IMR-90 (cell line): Measurements from ENCODE around the gene DUOX1. TPM values are rescaled to one million over a fixed set of nuclear protein-coding genes. Genes with fewer than 3 reads are reported as not detected.

Experiments used
- ATAC-seq: fragments of 200-7000 bp; cut with Tn5 transposase; 2 replicates; pipeline ENCODE4 v1.9.1; 2020; ENCODE audit warnings: low read depth, mild to moderate bottlenecking, moderate library complexity
- BruUV-seq: library from RNA; stranded (reverse); fragments of 400-500 nt; replicated peaks from 2 replicates; lab custom pipeline; 2021; lab: Mats Ljungman, UMichigan
- CTCF ChIA-PET: fragments of 300-600 bp; formaldehyde crosslinking; extraction: SDS; loops from one replicate; lab custom pipeline; 2021; ENCODE audit warnings: antibody characterized with exemption; lab: Yijun Ruan, JAX
- POLR2A ChIA-PET: fragments of 300-600 bp; sonication (Branson Sonifier 250); formaldehyde crosslinking; loops from one replicate; lab custom pipeline; 2022; ENCODE audit warnings: antibody characterized with exemption; ENCODE audit not compliant: unreplicated experiment; lab: Charles Lee
- DNase-seq: peaks from one replicate; pipeline ENCODE4 v3.0.0; 2013
- H2AFZ ChIP-seq: replicated peaks from 2 replicates; pipeline ENCODE3; 2013; ENCODE audit warnings: low read length, mild to moderate bottlenecking; ENCODE audit not compliant: poor library complexity
- H2AK5ac ChIP-seq: 2 replicates; pipeline ENCODE4 v1.6.1; 2013; ENCODE audit warnings: low read depth, low read length, inconsistent platforms
- H2AK9ac ChIP-seq: replicated peaks from 2 replicates; pipeline ENCODE3; 2013; ENCODE audit warnings: mild to moderate bottlenecking, low read depth, low read length, moderate library complexity; ENCODE audit not compliant: poor library complexity
- H2BK120ac ChIP-seq: 2 replicates; pipeline ENCODE4 v1.6.1; 2013; ENCODE audit warnings: low read depth, low read length, inconsistent platforms
- H2BK15ac ChIP-seq: 3 replicates; pipeline ENCODE4 v1.6.1; 2013; ENCODE audit warnings: low read depth, low read length, inconsistent platforms
- H2BK20ac ChIP-seq: 2 replicates; pipeline ENCODE4 v1.6.1; 2013; ENCODE audit warnings: low read depth, mild to moderate bottlenecking, inconsistent platforms, low read length, moderate library complexity
- H2BK5ac ChIP-seq: 2 replicates; pipeline ENCODE4 v1.6.1; 2013; ENCODE audit warnings: mild to moderate bottlenecking, low read depth, low read length, inconsistent platforms; ENCODE audit not compliant: poor library complexity, severe bottlenecking
- H3K14ac ChIP-seq: replicated peaks from 2 replicates; pipeline ENCODE4 v1.6.1; 2013; ENCODE audit warnings: low read depth, low read length, inconsistent platforms
- H3K18ac ChIP-seq: 2 replicates; pipeline ENCODE4 v1.6.1; 2013; ENCODE audit warnings: low read depth, low read length, control low read depth
- H3K23ac ChIP-seq: 2 replicates; pipeline ENCODE4 v1.6.1; 2013; ENCODE audit warnings: low read depth, low read length, inconsistent platforms
- H3K27ac ChIP-seq: 2 replicates; pipeline ENCODE4 v1.5.1; 2013; ENCODE audit warnings: mild to moderate bottlenecking, control low read depth, low read length; ENCODE audit not compliant: insufficient read depth
- H3K27me3 ChIP-seq: 2 replicates; pipeline ENCODE4 v1.6.1; 2013; ENCODE audit warnings: low read length; ENCODE audit not compliant: control insufficient read depth, insufficient read depth
- H3K36me3 ChIP-seq: 2 replicates; pipeline ENCODE4 v1.6.1; 2013; ENCODE audit warnings: low read length, mixed read lengths; ENCODE audit not compliant: control insufficient read depth, insufficient read depth
- H3K4ac ChIP-seq: 2 replicates; pipeline ENCODE4 v1.6.1; 2013; ENCODE audit warnings: low read depth, low read length, inconsistent platforms
- H3K4me1 ChIP-seq: 2 replicates; pipeline ENCODE4 v1.6.1; 2013; ENCODE audit warnings: low read length, mixed read lengths; ENCODE audit not compliant: control insufficient read depth, insufficient read depth
- H3K4me2 ChIP-seq: 2 replicates; pipeline ENCODE4 v1.6.1; 2013; ENCODE audit warnings: low read depth, mild to moderate bottlenecking, control low read depth, low read length, moderate library complexity
- H3K4me3 ChIP-seq: 2 replicates; pipeline ENCODE4 v1.5.1; 2013; ENCODE audit warnings: low read depth, mild to moderate bottlenecking, control low read depth, low read length, moderate library complexity; ENCODE audit not compliant: insufficient read depth
- H3K56ac ChIP-seq: 2 replicates; pipeline ENCODE4 v1.6.1; 2013; ENCODE audit warnings: low read length, inconsistent platforms; ENCODE audit not compliant: insufficient read depth; ENCODE audit errors: extremely low read depth
- H3K79me1 ChIP-seq, 2 experiments: 2 replicates each; pipeline ENCODE4 v1.6.1; 2013; ENCODE audit warnings: low read length in 2 of 2, inconsistent platforms in 1 of 2, low read depth in 1 of 2
- H3K9ac ChIP-seq: 2 replicates; pipeline ENCODE4 v1.6.1; 2013; ENCODE audit warnings: low read depth, low read length, control low read depth
- H3K9me1 ChIP-seq: 2 replicates; pipeline ENCODE4 v1.6.1; 2013; ENCODE audit warnings: low read length, inconsistent platforms; ENCODE audit not compliant: insufficient read depth
- H3K9me3 ChIP-seq: 2 replicates; pipeline ENCODE4 v1.6.1; 2013; ENCODE audit warnings: low read length; ENCODE audit not compliant: control insufficient read depth, insufficient read depth
- H4K20me1 ChIP-seq: 2 replicates; pipeline ENCODE4 v1.6.1; 2013; ENCODE audit warnings: low read length, inconsistent platforms; ENCODE audit not compliant: insufficient read depth
- H4K5ac ChIP-seq: 2 replicates; pipeline ENCODE4 v1.6.1; 2013; ENCODE audit warnings: mild to moderate bottlenecking, low read depth, low read length, control low read depth
- H4K8ac ChIP-seq, 2 experiments: 2 replicates each; pipeline ENCODE4 v1.6.1; 2013; ENCODE audit warnings: low read depth in 2 of 2, low read length in 2 of 2, control low read depth in 1 of 2, inconsistent platforms in 1 of 2
- H4K91ac ChIP-seq: 2 replicates; pipeline ENCODE4 v1.6.1; 2013; ENCODE audit warnings: low read depth, low read length, inconsistent platforms; ENCODE audit not compliant: insufficient read depth
- BHLHE40 ChIP-seq: fragments of 150-350 bp; IDR thresholded peaks from 2 replicates; pipeline ENCODE4 v1.6.1; 2016; ENCODE audit warnings: mild to moderate bottlenecking, low read depth, low read length
- CEBPB ChIP-seq: IDR thresholded peaks from 2 replicates; pipeline ENCODE4 v1.6.1; 2012; ENCODE audit warnings: low read depth, low read length, improper control_type of control experiment
- FOS ChIP-seq: fragments of 150-350 bp; IDR thresholded peaks from 2 replicates; pipeline ENCODE4 v1.6.1; 2016; ENCODE audit warnings: low read depth, low read length
- MAZ ChIP-seq: IDR thresholded peaks from 2 replicates; pipeline ENCODE4 v1.6.1; 2012; ENCODE audit warnings: low read depth, mild to moderate bottlenecking, low read length, improper control_type of control experiment, moderate library complexity, borderline replicate concordance
- MXI1 ChIP-seq: IDR thresholded peaks from 2 replicates; pipeline ENCODE4 v1.6.1; 2012; ENCODE audit warnings: low read depth, mild to moderate bottlenecking, low read length, moderate library complexity, borderline replicate concordance
- NFE2L2 ChIP-seq: fragments of 150-350 bp; IDR thresholded peaks from 2 replicates; pipeline ENCODE4 v1.6.1; 2016; ENCODE audit warnings: low read depth, mild to moderate bottlenecking, low read length
- POLR2A ChIP-seq: IDR thresholded peaks from 2 replicates; pipeline ENCODE4 v1.6.1; 2012; ENCODE audit warnings: mild to moderate bottlenecking, low read depth, low read length
- RAD21 ChIP-seq: IDR thresholded peaks from 2 replicates; pipeline ENCODE4 v1.6.1; 2012; ENCODE audit warnings: low read length, improper control_type of control experiment
- RCOR1 ChIP-seq: IDR thresholded peaks from 2 replicates; pipeline ENCODE4 v1.6.1; 2012; ENCODE audit warnings: mild to moderate bottlenecking, low read length, improper control_type of control experiment; ENCODE audit not compliant: insufficient replicate concordance
- RFX5 ChIP-seq: IDR thresholded peaks from 2 replicates; pipeline ENCODE4 v1.8.0; 2012; ENCODE audit warnings: low read depth, mild to moderate bottlenecking, low read length, moderate library complexity
- SMC3 ChIP-seq: fragments of 150-350 bp; IDR thresholded peaks from 2 replicates; pipeline ENCODE4 v1.6.1; 2016; ENCODE audit warnings: low read depth, mild to moderate bottlenecking, antibody characterized with exemption, low read length, moderate library complexity
- whole genome bisulfite sequencing, 2 experiments: methylation state at CpG; one replicate each; pipeline versions ENCODE4 v1.1.5 to v1.1.7; 2013; ENCODE audit warnings: missing lambda C conversion rate in 2 of 2; ENCODE audit not compliant: insufficient read length in 1 of 2; ENCODE audit errors: extremely low coverage in 2 of 2; 5-methylcytosine and 5-hydroxymethylcytosine counted together
- dilution Hi-C: fragments of 300-500 bp; cut with HindIII; formaldehyde crosslinking; loops from one replicate; pipeline ENCODE4 v1.14.3; 2018; ENCODE audit warnings: low sequenced_read_pairs; ENCODE audit not compliant: unreplicated experiment
- in situ Hi-C: fragments of 300-500 bp; cut with MboI; formaldehyde crosslinking; loops from 3 replicates; pipeline ENCODE4 v1.14.3; 2019; ENCODE audit warnings: low sequenced_read_pairs, inconsistent platforms, mixed read lengths
- intact Hi-C: fragments of 100-400 bp; cut with micrococcal nuclease; formaldehyde crosslinking; loops from 2 replicates; pipeline ENCODE4 v1.10.0; 2022
- polyA plus RNA-seq, 3 experiments: library from polyadenylated mRNA; depleted of rRNA; stranded (reverse); fragments of >200 nt; gene quantifications; 2 replicates each; pipeline ENCODE4 v1.2.3, GENCODE V29; 2012; ENCODE audit warnings: low replicate concordance in 1 of 3
- total RNA-seq: library from RNA; depleted of rRNA; stranded (reverse); fragments of >200 nt; gene quantifications from 2 replicates; pipeline ENCODE4 v1.2.3, GENCODE V29; 2012
- TF ChIP-seq, protein P1 (sequence below): fragments of 150-350 bp; IDR thresholded peaks from 2 replicates; pipeline ENCODE4 v1.6.1; 2016; ENCODE audit warnings: low read depth, mild to moderate bottlenecking, low read length, moderate library complexity, borderline replicate concordance
- TF ChIP-seq, protein P2 (sequence below): fragments of 150-350 bp; IDR thresholded peaks from 2 replicates; pipeline ENCODE4 v1.6.1; 2017; ENCODE audit warnings: mild to moderate bottlenecking, antibody characterized with exemption, low read length, low read depth
- TF ChIP-seq, protein P3 (sequence below): conservative IDR thresholded peaks from 2 replicates; pipeline ENCODE4 v1.5.1; 2012; ENCODE audit warnings: mild to moderate bottlenecking, low read depth, low read length, improper control_type of control experiment

Gene DUOX1
- total and polyA plus RNA-seq, 2 of the 4 experiments (the other 2 are of a cell fraction): not detected

DNA sequence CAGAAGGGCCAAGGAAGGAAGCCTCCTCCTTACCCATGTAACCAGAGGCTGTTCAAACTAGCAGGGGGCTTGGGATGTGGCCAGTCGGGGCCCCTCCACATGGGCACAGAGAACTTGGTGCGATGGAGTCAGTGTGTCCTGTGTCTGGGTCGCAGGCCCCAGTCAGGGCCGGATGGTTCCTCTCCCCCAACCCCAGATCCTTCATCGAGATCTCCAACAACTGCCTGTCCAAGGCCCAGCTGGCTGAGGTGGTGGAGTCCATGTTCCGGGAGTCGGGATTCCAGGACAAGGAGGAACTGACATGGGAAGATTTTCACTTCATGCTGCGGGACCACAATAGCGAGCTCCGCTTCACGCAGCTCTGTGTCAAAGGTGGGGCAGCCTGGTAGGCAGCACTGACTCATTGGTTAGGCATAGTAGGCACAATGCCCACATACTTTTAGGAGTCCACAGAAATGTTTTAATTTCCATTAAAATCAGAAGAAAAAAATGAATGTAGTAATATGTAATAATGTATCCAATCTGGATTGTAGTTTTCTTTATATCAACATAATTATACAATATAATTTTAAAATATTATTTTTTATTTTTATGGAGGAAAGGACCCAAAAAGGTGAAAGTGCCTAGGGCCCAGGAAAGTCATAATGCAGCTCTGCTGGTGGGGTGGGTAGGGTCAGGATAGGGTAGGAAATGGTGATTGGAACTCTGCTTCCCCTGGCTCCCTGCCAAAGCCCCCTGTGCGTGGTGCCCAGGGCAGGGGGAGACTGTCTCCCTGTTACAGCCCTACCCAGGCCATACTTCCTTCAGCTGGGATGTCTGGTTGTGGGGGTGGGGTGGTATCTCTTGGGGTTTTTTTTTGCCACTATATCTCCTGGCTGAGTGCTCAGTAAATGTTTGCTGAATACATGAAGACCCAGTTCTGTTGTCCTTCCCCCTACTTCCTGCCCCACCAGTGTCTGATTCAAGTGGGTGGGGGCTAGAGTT lies 18.6 kb downstream of the DUOX1 start:
- WGBS, 2 experiments: no CpG with 5 or more reads among the region's 12 CpGs
- Histone ChIP-seq H4K5ac (no peak overlapping the region), H3K27me3 (peaks cover 9% of the 10 kb centered on the region; the same call in 1 of the 2 replicates), H3K79me1 (no peaks in the 10 kb centered on the region), H2BK15ac (no peak overlapping the region), H2BK120ac (no peak overlapping the region), H3K14ac (no peak overlapping the region), H3K56ac (no peak overlapping the region), H4K8ac (no peak overlapping the region), H3K9me3 (no peaks in the 10 kb centered on the region), H3K4ac (no peak overlapping the region), H4K20me1 (no peaks in the 10 kb centered on the region), H3K4me1 (no peaks in the 10 kb centered on the region; the same call in 1 of the 2 replicates), H2AFZ (no peak overlapping the region), H3K18ac (no peak overlapping the region), H2BK20ac (no peak overlapping the region), H3K27ac (no peak overlapping the region), H3K9ac (no peak overlapping the region), H4K91ac (no peak overlapping the region), H3K4me2 (no peak overlapping the region), H3K9me1 (no peaks in the 10 kb centered on the region), H2BK5ac (no peak overlapping the region), H3K4me3 (no peak overlapping the region), H2AK9ac (peak overlapping the region; percentile 65), H3K36me3 (no peaks in the 10 kb centered on the region), H2AK5ac (no peak overlapping the region; the same call in 1 of the 2 replicates), H3K23ac (no peak overlapping the region)
- no peak for DNase-seq
- dilution Hi-C loops (no loop called here), intact Hi-C loops (no loop called here), in situ Hi-C loops (no loop called here)
- ChIA-PET CTCF (no interaction called here), POLR2A (no interaction called here)
- no TSS peak for BruUV-seq
- no peak for ATAC-seq
- no peak for TF ChIP-seq CEBPB
- TF ChIP-seq RAD21: no peak
- TF ChIP-seq RCOR1: no peak
- TF ChIP-seq SMC3: no peak
- TF ChIP-seq NFE2L2: no peak
- TF ChIP-seq, protein P1, sequence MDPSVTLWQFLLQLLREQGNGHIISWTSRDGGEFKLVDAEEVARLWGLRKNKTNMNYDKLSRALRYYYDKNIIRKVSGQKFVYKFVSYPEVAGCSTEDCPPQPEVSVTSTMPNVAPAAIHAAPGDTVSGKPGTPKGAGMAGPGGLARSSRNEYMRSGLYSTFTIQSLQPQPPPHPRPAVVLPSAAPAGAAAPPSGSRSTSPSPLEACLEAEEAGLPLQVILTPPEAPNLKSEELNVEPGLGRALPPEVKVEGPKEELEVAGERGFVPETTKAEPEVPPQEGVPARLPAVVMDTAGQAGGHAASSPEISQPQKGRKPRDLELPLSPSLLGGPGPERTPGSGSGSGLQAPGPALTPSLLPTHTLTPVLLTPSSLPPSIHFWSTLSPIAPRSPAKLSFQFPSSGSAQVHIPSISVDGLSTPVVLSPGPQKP: no peak
- TF ChIP-seq MAZ: no peak
- TF ChIP-seq, protein P2, sequence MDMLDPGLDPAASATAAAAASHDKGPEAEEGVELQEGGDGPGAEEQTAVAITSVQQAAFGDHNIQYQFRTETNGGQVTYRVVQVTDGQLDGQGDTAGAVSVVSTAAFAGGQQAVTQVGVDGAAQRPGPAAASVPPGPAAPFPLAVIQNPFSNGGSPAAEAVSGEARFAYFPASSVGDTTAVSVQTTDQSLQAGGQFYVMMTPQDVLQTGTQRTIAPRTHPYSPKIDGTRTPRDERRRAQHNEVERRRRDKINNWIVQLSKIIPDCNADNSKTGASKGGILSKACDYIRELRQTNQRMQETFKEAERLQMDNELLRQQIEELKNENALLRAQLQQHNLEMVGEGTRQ: no peak
- TF ChIP-seq POLR2A: no peak
- no peak for TF ChIP-seq FOS
- no peak for TF ChIP-seq BHLHE40
- no peak for TF ChIP-seq MXI1
- TF ChIP-seq RFX5: no peak
- TF ChIP-seq, protein P3, sequence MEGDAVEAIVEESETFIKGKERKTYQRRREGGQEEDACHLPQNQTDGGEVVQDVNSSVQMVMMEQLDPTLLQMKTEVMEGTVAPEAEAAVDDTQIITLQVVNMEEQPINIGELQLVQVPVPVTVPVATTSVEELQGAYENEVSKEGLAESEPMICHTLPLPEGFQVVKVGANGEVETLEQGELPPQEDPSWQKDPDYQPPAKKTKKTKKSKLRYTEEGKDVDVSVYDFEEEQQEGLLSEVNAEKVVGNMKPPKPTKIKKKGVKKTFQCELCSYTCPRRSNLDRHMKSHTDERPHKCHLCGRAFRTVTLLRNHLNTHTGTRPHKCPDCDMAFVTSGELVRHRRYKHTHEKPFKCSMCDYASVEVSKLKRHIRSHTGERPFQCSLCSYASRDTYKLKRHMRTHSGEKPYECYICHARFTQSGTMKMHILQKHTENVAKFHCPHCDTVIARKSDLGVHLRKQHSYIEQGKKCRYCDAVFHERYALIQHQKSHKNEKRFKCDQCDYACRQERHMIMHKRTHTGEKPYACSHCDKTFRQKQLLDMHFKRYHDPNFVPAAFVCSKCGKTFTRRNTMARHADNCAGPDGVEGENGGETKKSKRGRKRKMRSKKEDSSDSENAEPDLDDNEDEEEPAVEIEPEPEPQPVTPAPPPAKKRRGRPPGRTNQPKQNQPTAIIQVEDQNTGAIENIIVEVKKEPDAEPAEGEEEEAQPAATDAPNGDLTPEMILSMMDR: no peak
